ENCODE data around the gene PAPOLB.

The PAPOLB gene

GRCh38 chr7:4876586-4876985, 14.8 kb upstream of the PAPOLB start:
- DNase-seq, result no peak

DNA sequence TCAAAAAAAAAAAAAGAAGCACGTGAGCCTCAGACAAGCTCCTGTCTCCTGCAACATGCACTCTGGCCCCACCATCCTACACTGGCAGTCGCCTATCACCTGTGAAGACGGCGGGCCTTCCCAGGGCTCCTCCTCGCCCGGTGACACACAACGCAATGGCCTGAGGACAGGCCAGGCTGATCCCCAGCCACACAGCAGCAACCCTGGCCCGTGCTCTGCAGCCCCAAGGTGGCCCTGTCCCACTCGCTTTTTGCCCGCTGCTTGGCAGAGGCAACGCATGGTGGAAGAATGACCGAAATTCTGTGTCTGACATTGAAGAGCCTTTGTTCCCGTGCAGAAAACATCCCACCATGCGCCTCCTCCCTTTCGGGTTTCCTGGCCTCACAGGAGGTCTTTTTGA, 13.6 kb upstream of the PAPOLB start:
- DNase-seq, result no peak

GRCh38 chr7:4873071-4873944, 11.5 kb upstream of the PAPOLB start:
- no peak for DNase-seq

GRCh38 chr7:4871930-4872675, 10.3 kb upstream of the PAPOLB start:
- DNase-seq, result no peak

- DNase-seq, result no peak
Measured at GRCh38 chr7:4871056-4871680, 9.3 kb upstream of the PAPOLB start.

- no peak for DNase-seq
Measured at GRCh38 chr7:4868493-4868892, 6.7 kb upstream of the PAPOLB start.

DNA sequence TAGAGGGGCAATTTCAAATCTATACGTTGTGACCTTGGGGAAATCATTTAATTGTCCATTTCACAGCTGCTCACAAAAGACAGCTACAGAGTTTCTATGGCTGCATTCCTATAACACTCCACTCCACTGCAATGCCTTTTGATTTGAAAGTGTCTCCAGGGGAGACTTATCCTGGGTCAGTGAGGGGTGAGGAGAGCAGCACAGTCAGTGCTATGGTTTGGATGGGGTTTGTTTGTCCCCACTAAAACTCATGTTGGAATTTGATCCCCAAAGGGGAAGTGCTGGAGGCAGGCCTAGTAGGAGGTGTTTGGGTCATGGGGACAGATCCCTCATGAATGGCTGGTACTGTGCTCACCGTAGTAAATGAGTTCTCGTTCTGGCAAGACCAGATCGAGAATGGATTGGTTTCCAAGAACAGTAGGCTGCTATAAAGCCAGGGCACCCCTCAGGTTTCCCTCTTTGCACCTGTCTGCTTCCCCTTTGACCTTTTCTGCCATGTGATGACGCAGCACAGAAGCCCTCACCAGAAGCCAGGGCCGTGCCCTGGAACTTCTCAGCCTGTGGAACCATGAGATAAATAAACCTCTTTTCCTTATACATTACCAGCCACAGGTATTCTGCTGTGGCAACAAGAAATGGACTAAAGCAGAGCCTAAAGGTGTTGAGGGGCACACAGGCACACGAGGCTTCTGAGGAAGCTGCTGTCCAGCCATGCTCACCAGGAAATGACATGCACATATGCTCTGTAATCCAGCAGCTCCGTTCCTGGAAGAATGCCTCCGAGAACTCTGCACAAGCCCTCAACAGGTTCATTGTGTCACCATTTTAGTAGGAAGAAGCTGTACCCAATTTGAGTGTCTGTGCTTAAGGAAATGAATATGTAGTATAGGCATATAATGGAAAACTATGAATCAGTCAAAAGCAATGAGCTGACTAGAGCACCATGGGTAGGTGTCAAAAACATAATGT, 5.0 kb upstream of the PAPOLB start:
- DNase-seq, result no peak

DNA sequence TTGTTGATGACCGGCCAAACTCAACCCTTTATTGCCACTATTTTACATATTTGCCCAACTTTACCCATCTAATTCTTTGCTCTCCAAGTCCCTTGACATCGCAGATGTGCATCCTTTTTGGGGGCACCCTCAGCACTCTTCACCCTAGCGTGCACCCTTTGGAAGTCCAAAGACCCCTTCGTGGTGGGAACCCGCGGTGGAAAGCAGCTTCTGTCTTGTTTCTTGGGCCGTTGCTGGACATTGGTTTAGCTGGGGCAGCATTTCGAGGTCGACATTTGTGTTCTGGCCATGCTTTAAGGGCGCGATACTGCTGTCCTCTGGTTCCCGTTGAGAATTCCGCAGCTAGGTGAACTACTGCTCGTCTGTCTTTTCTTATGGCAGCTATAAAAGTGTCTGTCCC, 326 bp upstream of the PAPOLB start:
- no peak for DNase-seq

DNA sequence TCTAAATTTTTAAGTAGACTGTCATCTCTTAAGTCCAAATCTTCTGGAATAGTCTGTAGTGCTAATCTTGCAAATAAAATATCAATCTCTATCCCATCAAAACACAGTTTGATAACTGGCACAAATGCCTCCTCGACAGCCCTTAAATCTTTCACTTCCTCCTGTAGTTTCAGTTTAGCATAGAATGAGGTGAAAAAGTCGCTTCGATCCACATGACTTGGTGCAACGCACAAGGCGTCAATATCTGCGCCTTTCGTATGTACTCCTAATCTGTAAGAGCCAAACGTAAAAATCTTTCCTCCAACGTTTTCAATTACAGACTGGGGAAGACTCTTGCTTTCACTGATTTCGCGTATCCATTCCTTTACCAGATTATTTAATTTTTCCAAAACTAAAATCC, 603 bp downstream of the PAPOLB start:
- no peak for DNase-seq

DNA sequence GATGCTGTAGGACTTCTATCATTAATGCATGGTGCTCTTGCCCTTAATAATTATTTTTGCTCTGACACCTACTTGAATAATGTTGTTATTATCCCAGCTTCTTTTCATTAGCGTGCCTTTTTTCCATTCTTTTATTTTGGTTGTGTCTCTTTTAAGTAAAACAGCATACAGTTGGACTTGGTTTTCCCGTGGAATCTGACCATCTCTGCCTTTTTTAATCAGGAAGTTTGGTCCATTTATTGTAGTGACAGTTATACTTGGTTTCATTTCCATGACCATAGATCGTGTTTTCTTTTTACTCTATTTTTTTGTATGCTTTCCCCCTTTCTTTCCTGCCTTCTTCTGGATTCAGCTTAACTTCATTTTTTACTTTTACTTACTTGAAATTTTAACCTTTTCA, 4.6 kb downstream of the PAPOLB start:
- no peak for DNase-seq

DNA sequence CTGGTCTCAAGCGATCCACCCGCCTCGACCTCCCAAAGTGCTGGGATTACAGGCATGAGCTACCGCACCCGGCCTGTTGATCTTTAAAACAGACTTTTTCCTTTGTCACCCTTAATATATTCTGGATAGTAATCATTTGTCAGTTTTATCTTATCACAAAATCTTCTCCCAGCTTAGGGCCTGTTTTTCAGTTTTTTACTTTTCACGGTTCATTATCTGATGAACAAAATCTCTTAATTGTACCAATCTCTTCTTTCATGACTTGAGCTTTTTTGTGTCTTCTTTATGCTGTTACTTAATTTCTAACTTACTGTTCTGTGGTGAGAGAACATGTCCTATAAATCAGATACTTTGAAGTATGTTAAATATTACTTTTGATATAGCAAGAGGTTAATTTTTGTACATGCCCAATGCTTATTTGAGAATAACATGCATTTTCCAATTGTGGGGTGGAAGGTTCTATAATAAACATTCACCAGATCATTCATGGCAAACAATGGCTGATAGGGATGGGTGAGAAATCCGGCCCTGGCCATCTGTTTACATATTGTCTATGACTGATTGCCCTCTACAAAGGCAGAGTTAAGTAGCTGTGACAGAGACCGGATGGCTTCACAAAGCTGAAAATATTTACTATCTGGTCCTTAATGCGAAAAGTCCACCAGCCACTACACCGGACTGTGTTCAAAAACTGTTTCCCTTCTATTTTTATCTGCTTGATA, 5.3 kb downstream of the PAPOLB start:
- no peak for DNase-seq

- DNase-seq, result no peak
Measured at GRCh38 chr7:4854916-4855315, 6.9 kb downstream of the PAPOLB start.

- DNase-seq, result no peak
Measured at GRCh38 chr7:4851459-4852422, 10.1 kb downstream of the PAPOLB start.

GRCh38 chr7:4850262-4850795, 11.5 kb downstream of the PAPOLB start:
- DNase-seq, result no peak

DNA sequence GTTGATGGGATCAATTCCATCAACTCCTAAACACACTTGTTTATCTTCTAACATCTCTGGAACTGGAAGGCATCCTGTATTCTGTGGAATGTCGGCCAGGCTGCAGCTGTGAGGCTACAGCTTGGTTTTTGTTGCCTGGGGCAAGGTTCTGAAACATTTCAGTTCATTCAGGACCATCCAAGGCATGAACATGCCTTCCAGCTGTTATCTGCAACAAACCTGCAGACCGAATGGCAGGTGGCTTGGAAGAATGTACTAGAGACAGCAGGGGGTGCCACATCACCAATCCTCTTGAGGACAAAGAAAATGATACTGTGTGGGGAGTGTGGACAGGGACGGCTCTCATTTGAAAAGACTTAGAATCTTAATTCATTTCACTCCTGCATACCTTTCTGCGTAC, 12.4 kb downstream of the PAPOLB start:
- no peak for DNase-seq

GRCh38 chr7:4845740-4846142, 16.1 kb downstream of the PAPOLB start:
- no peak for DNase-seq

DNA sequence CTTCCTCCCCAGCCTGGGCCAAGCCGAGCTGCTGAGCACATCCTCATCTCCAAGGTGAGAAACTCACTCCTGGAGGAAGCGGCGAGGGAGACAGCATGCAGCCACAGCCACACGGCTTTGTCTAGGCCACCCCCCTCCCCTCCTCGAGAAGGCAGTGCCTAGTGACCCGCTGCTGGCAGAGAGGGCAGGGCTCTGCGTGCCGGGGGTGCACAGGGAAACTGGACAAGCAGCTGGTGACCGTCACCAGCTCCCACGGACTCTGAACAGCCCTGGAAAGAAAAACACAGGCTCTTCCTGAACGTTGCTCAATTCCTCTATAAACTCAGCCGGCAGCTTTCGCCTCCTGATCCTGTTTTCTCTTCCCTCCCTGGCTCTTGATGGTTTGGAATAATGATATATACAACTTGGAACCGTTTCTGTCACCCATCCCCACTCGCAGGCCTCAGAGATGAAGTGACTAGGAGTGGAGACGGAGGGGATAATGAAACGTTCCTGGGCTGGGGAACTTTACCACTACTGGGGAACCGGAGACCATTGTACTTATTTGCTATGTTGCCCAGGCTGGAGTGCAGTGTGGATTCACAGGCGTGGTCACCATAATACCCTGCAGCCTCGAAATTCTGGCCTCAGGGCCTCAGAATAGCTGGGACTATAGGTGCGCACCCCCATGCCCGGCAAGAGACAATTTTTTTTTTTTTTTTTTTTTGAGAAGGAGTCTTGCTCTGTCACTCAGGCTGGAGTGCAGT, 19.3 kb downstream of the PAPOLB start:
- no peak for DNase-seq

DNA sequence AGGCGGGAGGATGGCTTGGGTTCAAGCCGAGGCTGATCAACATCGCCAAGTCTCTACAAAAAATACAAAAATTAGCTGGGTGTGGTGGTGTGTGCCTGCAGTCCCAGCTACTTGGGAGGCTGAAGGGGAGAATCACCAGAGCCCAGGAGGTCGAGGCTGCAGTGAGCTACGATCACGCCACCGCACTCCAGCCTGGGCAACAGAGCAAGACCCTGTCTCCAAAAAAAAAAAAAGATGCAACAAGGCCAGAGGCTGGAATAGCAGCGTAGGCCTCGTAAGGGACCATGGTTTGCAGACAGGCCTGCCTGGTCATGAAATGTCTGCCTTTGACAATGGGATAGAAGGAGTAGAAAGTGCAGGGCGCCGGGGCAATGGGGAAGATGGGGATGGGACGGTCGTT, 20.0 kb downstream of the PAPOLB start:
- no peak for DNase-seq

DNA sequence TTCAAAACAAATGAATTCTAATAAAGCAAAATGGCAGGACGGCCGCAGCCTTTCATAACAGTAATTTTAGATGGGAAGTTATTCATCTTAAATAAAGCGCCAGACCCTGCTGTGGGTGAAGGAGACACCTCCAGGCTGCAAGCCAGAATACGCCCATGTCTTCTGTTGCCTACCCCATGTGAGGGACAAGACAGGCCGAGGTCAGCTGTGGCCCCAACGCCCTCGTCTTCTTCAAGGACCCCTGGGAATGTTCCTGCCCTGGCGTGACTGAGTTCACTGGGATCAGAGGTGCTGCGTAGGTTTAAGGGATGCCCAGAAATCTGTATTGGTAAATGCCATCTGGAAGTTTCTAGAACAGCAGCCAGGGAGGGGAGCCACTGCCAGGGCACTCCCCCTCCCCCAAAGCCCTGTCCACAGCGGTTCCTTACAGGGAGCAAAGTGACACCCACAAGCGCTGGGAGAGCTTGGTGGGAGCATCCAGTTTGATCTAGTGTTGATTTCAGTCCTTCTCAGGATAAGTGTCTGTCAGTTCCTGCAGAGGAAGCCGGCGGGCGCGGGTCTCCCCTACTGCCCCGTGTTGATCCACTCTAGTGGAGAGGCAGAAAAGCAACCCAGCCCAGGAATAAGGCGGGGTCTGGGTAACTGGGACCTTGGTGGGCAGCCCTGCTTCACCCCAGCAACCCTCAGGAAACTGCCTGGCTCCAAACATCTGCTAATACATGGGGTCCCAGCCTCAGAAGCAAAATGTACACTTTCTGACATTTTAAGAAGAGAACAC, 20.6 kb downstream of the PAPOLB start:
- no peak for DNase-seq
